Right lobe of liver (tissue), 6 donors: Measurements from ENCODE around the gene SP140L. TPM values are rescaled to one million over a fixed set of nuclear protein-coding genes. Genes with fewer than 3 reads are reported as not detected.
"Not testable (repeated sequence)": the region's sequence is repeated elsewhere in the genome, so short reads cannot be mapped to it uniquely, and the experiment has no call there.

ENCODE experiments used
- ATAC-seq, 4 donors: fragments of 200-7000 bp; cut with Tn5 transposase; one replicate each; pipeline ENCODE4 v1.9.1; 2020; ENCODE audit warnings: mild to moderate bottlenecking in 4 of 4, moderate library complexity in 4 of 4
- DNase-seq, 3 donors: peaks; one replicate each; pipeline ENCODE4 v3.0.0-alpha.2; 2020
- H3K27ac ChIP-seq, 3 donors: fragments of 200-600 bp; one replicate each; pipeline ENCODE4 v1.8.0; 2022
- H3K27me3 ChIP-seq, 2 donors: fragments of 200-600 bp; one replicate each; pipeline ENCODE4 v1.8.0; 2022
- H3K36me3 ChIP-seq, 4 donors: fragments of 200-600 bp; sonication (generic) in 1 of 4; one replicate each; pipeline versions ENCODE4 v1.5.1 to v1.8.0; 2017 to 2022; ENCODE audit warnings: control low read depth in 1 of 4
- H3K4me1 ChIP-seq, 4 donors: fragments of 200-600 bp; sonication (generic) in 1 of 4; one replicate each; pipeline versions ENCODE4 v1.5.1 to v1.8.0; 2017 to 2022; ENCODE audit warnings: control low read depth in 1 of 4
- H3K4me3 ChIP-seq, 3 donors: fragments of 200-600 bp; one replicate each; pipeline ENCODE4 v1.8.0; 2022
- H3K9me3 ChIP-seq, 4 donors: fragments of 200-600 bp; sonication (generic) in 1 of 4; one replicate each; pipeline versions ENCODE4 v1.5.1 to v1.8.0; 2017 to 2022; ENCODE audit warnings: control low read depth in 1 of 4
- POLR2A ChIP-seq: fragments of 450-650 bp; IDR thresholded peaks from one replicate; pipeline ENCODE4 v1.6.1; 2017; ENCODE audit warnings: antibody characterized with exemption, mild to moderate bottlenecking
- WGBS: methylation state at CpG from one replicate; pipeline ENCODE4 v1.1.6; 2018; ENCODE audit warnings: low coverage, low lambda C conversion rate; ENCODE audit not compliant: insufficient coverage; ENCODE audit errors: missing lambda C conversion rate; 5-methylcytosine and 5-hydroxymethylcytosine counted together
- intact Hi-C, 2 donors: fragments of 100-400 bp; cut with DNase I; formaldehyde crosslinking; loops; one replicate each; pipeline versions ENCODE4 v1.11.2 to v1.14.1; 2022
- long read RNA-seq: library from polyadenylated mRNA; unstranded; transcript quantifications from one replicate; pipeline ENCODE4 v2.0.0, GENCODE V29; 2019
- total RNA-seq, 6 experiments: library from RNA; depleted of rRNA in 2 of 6; stranded (reverse); fragments of >200 nt in 2 of 6; fragmentation: NEBNext Ultra II Directional in 3 of 6; extraction: Animal tissue kit (Norgen Biotek cat#: 25700) in 3 of 6; gene quantifications; one replicate each; pipeline versions ENCODE4 v1.1.0 to v1.2.4, GENCODE V29; 2016 to 2023
- TF ChIP-seq, protein P1 (sequence below), 4 donors: fragments of 200-600 bp in 3 of 4; fragments of 450-650 bp in 1 of 4; IDR thresholded peaks; one replicate each; pipeline versions ENCODE4 v1.5.1 to v1.8.0; 2016 to 2022; ENCODE audit warnings: antibody characterized with exemption in 4 of 4, mild to moderate bottlenecking in 2 of 4
- donor health status: DM: no; HTN: yes; CAD: no.
- donor health status: DM: no; HTN: no; CAD: no.
- donor health status: DM: no; HTN: no; CAD: no.
- donor health status: DM: no; HTN: yes; CAD: no.
- donor health status: DM: no; HTN: yes; CAD: no.

Gene SP140L
- total RNA-seq, result 10 to 100 TPM in 5 of 6 experiments, 1 to 10 TPM in 1; 6.6 to 17.9 (median 11.3) TPM
- long read RNA-seq, partial matches to known transcripts, result 1 of 1 reads
- long read RNA-seq, other reads (novel, unspliced or antisense), result 0 of 1 reads

- DNase-seq, result peak; percentile 85 to 92 (median 89)
- Histone ChIP-seq H3K4me1 (peaks cover 0 to 10% (median 4%) of the 10 kb centered on the region in 4 donors), H3K27me3 (no peaks in the 10 kb centered on the region), H3K27ac (peak within 1 kb of the TSS; percentile 63 to 84 (median 71)), H3K36me3 (no peaks in the 10 kb centered on the region), H3K9me3 (no peaks in the 10 kb centered on the region), H3K4me3 (peak within 1 kb of the TSS; percentile 49 to 58 (median 56))
- ATAC-seq, result peak; percentile 98 to 99 (median 99)
- under 1% methylated on average over 11 of the region's 11 CpGs for WGBS
- TF ChIP-seq POLR2A, result peak; percentile 60
- TF ChIP-seq, protein P1, sequence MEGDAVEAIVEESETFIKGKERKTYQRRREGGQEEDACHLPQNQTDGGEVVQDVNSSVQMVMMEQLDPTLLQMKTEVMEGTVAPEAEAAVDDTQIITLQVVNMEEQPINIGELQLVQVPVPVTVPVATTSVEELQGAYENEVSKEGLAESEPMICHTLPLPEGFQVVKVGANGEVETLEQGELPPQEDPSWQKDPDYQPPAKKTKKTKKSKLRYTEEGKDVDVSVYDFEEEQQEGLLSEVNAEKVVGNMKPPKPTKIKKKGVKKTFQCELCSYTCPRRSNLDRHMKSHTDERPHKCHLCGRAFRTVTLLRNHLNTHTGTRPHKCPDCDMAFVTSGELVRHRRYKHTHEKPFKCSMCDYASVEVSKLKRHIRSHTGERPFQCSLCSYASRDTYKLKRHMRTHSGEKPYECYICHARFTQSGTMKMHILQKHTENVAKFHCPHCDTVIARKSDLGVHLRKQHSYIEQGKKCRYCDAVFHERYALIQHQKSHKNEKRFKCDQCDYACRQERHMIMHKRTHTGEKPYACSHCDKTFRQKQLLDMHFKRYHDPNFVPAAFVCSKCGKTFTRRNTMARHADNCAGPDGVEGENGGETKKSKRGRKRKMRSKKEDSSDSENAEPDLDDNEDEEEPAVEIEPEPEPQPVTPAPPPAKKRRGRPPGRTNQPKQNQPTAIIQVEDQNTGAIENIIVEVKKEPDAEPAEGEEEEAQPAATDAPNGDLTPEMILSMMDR (IDR thresholded peaks at IDR 0.05), result no peak
- intact Hi-C loops, result no loop called here
Measured at GRCh38 chr2:230326453-230327417, at the start of gene SP140L. SP140L (plus strand) TSS chr2:230327193; CDS start chr2:230327270, 77 bp downstream.

DNA sequence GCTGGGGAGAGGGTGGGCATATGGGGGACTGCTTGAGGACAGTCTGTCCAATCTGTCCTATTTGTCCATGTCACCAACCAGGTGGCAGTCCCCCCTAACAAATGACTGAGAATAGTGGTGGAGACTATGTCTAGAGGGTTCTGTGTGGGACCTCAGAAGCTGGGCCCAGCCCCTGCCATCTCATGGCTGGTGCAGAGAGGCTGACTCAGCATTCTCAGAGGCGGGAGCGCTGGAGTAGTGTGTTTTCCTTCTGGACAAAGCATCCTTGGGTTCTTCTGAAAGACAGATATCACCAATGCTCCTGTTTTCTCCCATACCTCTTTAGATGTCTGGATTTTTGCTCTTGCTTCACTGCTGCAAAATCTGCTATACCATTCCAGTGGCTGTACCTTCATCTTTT lies 44.1 kb upstream of the SP140L start:
- DNase-seq, result no peak
- Histone ChIP-seq H3K27me3 (no peaks in the 10 kb centered on the region), H3K27ac (no peak overlapping the region), H3K4me1 (no peaks in the 10 kb centered on the region), H3K36me3 (no peaks in the 10 kb centered on the region), H3K4me3 (no peak overlapping the region), H3K9me3 (no peaks in the 10 kb centered on the region)
- intact Hi-C loops, result no loop called here
- no CpG with 5 or more reads among the region's 2 CpGs for WGBS
- ATAC-seq, result no peak
- TF ChIP-seq, protein P1 (IDR thresholded peaks at IDR 0.05), result no peak
- TF ChIP-seq POLR2A, result no peak

- Histone ChIP-seq H3K4me1 (no peaks in the 10 kb centered on the region), H3K27ac (no peak overlapping the region), H3K36me3 (no peaks in the 10 kb centered on the region), H3K27me3 (no peaks in the 10 kb centered on the region), H3K9me3 (no peaks in the 10 kb centered on the region), H3K4me3 (no peak overlapping the region)
- intact Hi-C loops, result no loop called here
- WGBS, result 73% methylated on average over 3 of the region's 3 CpGs
- DNase-seq (no peak), ATAC-seq (no peak)
- TF ChIP-seq, protein P1 (IDR thresholded peaks at IDR 0.05), result no peak
- no peak for TF ChIP-seq POLR2A
Measured at GRCh38 chr2:230286048-230286447, 40.9 kb upstream of the SP140L start.

DNA sequence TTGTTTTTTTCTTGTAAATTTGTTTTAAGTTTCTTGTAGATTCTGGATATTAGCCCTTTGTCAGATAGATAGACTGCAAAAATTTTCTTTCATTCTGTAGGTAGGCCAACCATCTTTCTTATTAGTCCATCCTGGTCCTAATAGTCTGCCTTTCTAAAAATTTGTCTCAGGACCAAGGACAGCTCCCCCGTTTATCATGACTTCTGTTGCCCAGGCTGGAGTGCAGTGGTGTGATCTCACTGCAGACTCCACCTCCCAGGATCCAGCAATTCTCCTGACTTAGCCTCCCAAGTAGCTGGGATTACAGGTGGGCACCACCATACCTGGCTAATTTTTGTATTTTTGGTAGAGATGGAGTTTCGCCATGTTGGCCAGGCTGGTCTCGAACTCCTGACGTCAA lies 37.7 kb upstream of the SP140L start:
- H3K27me3 ChIP-seq, ATAC-seq, DNase-seq, H3K4me3 ChIP-seq, H3K4me1 ChIP-seq, intact Hi-C loops, H3K9me3 ChIP-seq, H3K27ac ChIP-seq, H3K36me3 ChIP-seq: not testable (repeated sequence)
- 78% methylated on average over 4 of the region's 4 CpGs for WGBS

DNA sequence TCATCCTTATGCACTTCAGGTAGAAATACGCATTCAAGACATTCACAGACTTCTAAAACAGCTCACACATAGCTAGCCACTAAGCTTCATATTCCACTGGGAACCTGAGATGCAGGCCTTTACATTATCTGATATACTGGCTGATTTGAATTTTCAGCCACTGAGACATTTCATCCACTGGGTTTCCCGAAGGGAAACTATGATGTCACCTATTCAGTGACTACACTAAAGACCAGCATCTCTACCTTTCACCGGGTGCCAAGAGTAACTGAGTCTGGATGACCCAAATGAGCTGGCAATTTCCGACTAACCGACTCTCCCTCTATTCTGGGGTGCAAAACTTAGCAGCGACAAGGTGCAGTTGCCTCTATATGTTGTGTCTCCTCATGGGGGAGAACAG lies 31.8 kb upstream of the SP140L start:
- TF ChIP-seq POLR2A, result no peak
- TF ChIP-seq, protein P1 (IDR thresholded peaks at IDR 0.05), result no peak
- no peak overlapping the region for H3K27ac ChIP-seq
- intact Hi-C loops, result no loop called here
- no peaks in the 10 kb centered on the region for H3K9me3 ChIP-seq
- no peak for DNase-seq
- H3K4me3 ChIP-seq, result no peak overlapping the region
- H3K36me3 ChIP-seq, result no peaks in the 10 kb centered on the region
- H3K4me1 ChIP-seq, result no peaks in the 10 kb centered on the region
- no peak for ATAC-seq
- H3K27me3 ChIP-seq, result no peaks in the 10 kb centered on the region
- WGBS, result 85% methylated on average over 5 of the region's 6 CpGs
